ENCODE data around the gene PHRF1.

- TF ChIP-seq TAF1 (conservative IDR thresholded peaks at IDR 0.05) (no peak), CTCF (IDR thresholded peaks at IDR 0.05; ENCODE audit: low read depth, low read length, missing input control) (no peak), RAD21 (IDR thresholded peaks at IDR 0.05) (peak in 1 of 2 donors; percentile 8), EGR1 (IDR thresholded peaks at IDR 0.05; ENCODE audit: low read depth in 2 of 2) (no peak), REST (IDR thresholded peaks at IDR 0.05) (no peak), RXRA (IDR thresholded peaks at IDR 0.05) (no peak), JUND (IDR thresholded peaks at IDR 0.05) (no peak), ZBTB33 (IDR thresholded peaks at IDR 0.05) (no peak), FOXA1 (IDR thresholded peaks at IDR 0.05) (no peak)
- TF ChIP-seq, protein P1, sequence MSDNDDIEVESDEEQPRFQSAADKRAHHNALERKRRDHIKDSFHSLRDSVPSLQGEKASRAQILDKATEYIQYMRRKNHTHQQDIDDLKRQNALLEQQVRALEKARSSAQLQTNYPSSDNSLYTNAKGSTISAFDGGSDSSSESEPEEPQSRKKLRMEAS (IDR thresholded peaks at IDR 0.05) = no peak
Observed at GRCh38 chr11:629237-629583, 52.9 kb downstream of the PHRF1 start.
